ENCODE data around the gene CPLX1.
A peak's percentile ranks its signal among the peaks of the same experiment; 100 is the strongest.

The CPLX1 gene

GRCh38 chr4:751676-752075 lies 74.3 kb downstream of the CPLX1 start:
- DNase-seq (ENCODE audit: low read depth in 2 of 2) = peak in 1 of 2 donors; percentile 68
- H3K4me3 ChIP-seq (replicated peaks in 1 of 2; ENCODE audit: low read depth in 2 of 2, low read length in 2 of 2) = no peak overlapping the region
- TF ChIP-seq CTCF (IDR thresholded peaks at IDR 0.05; ENCODE audit: low read depth, low read length) = no peak

- TF ChIP-seq CTCF (IDR thresholded peaks at IDR 0.05; ENCODE audit: low read depth, low read length) = no peak
- no peak overlapping the region for H3K4me3 ChIP-seq (replicated peaks in 1 of 2; ENCODE audit: low read depth in 2 of 2, low read length in 2 of 2)
- peak; percentile 95 to 96 for DNase-seq (ENCODE audit: low read depth in 2 of 2)
These were observed 75.9 kb downstream of the CPLX1 start for GRCh38 chr4:749698-750666.

- DNase-seq (ENCODE audit: low read depth in 2 of 2) = no peak
- H3K4me3 ChIP-seq (replicated peaks in 1 of 2; ENCODE audit: low read depth in 2 of 2, low read length in 2 of 2) = no peak overlapping the region
- TF ChIP-seq CTCF (IDR thresholded peaks at IDR 0.05; ENCODE audit: low read depth, low read length) = no peak
These were observed 77.5 kb downstream of the CPLX1 start for GRCh38 chr4:748461-748860.

GRCh38 chr4:747546-748170 lies 78.3 kb downstream of the CPLX1 start:
- TF ChIP-seq CTCF (IDR thresholded peaks at IDR 0.05; ENCODE audit: low read depth, low read length) = no peak
- DNase-seq (ENCODE audit: low read depth in 2 of 2) = no peak
- no peak overlapping the region for H3K4me3 ChIP-seq (replicated peaks in 1 of 2; ENCODE audit: low read depth in 2 of 2, low read length in 2 of 2)

GRCh38 chr4:744212-744841 lies 81.6 kb downstream of the CPLX1 start:
- TF ChIP-seq CTCF (IDR thresholded peaks at IDR 0.05; ENCODE audit: low read depth, low read length) = no peak
- DNase-seq (ENCODE audit: low read depth in 2 of 2) = no peak
- H3K4me3 ChIP-seq (replicated peaks in 1 of 2; ENCODE audit: low read depth in 2 of 2, low read length in 2 of 2) = no peak overlapping the region

GRCh38 chr4:743463-744211 lies 82.3 kb downstream of the CPLX1 start:
- H3K4me3 ChIP-seq (replicated peaks in 1 of 2; ENCODE audit: low read depth in 2 of 2, low read length in 2 of 2) = no peak overlapping the region
- DNase-seq (ENCODE audit: low read depth in 2 of 2) = peak in 1 of 2 donors; percentile 63
- no peak for TF ChIP-seq CTCF (IDR thresholded peaks at IDR 0.05; ENCODE audit: low read depth, low read length)
